ENCODE measurements around the gene TUBA4A. TPM values are rescaled to one million over a fixed set of nuclear protein-coding genes. Genes with fewer than 3 reads are reported as not detected.

The TUBA4A gene
- total RNA-seq, 2 donors from 2014 or later, result 43.5 to 51.2 TPM

DNA sequence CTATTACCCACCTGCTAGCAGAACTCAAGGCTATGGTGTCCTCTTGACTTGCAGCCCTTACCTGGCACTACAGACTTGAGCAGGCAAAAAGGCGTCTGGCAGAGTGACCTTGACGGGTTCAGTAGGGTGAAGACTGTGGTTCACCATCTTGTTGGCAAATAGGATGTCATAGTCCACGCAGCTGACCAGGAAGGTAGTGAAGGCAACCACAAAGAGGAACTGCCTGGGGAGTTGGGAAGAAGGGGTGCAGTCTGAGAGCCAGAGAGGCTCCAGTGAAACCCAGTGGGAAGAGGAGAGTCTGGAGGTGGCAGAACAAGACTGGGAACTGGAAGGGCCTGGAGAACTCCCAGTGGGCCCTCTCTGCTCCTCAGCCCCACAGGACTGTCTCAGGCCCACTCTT, 28.4 kb downstream of the TUBA4A start:
- TF ChIP-seq POLR2A (IDR thresholded peaks at IDR 0.05), result no peak
- no peak for TF ChIP-seq POLR2AphosphoS5 (IDR thresholded peaks at IDR 0.05)
- TF ChIP-seq, protein P1, sequence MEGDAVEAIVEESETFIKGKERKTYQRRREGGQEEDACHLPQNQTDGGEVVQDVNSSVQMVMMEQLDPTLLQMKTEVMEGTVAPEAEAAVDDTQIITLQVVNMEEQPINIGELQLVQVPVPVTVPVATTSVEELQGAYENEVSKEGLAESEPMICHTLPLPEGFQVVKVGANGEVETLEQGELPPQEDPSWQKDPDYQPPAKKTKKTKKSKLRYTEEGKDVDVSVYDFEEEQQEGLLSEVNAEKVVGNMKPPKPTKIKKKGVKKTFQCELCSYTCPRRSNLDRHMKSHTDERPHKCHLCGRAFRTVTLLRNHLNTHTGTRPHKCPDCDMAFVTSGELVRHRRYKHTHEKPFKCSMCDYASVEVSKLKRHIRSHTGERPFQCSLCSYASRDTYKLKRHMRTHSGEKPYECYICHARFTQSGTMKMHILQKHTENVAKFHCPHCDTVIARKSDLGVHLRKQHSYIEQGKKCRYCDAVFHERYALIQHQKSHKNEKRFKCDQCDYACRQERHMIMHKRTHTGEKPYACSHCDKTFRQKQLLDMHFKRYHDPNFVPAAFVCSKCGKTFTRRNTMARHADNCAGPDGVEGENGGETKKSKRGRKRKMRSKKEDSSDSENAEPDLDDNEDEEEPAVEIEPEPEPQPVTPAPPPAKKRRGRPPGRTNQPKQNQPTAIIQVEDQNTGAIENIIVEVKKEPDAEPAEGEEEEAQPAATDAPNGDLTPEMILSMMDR (IDR thresholded peaks at IDR 0.05), result no peak
- intact Hi-C loops (cut with DNase I), result no loop called here
- Histone ChIP-seq H3K36me3 (peaks cover 26 to 32% of the 10 kb centered on the region in 2 donors), H3K9me3 (no peaks in the 10 kb centered on the region), H3K4me3 (no peak overlapping the region), H3K4me1 (replicated peaks) (peaks cover 3% of the 10 kb centered on the region), H3K27me3 (replicated peaks; ENCODE audit: insufficient read depth) (no peaks in the 10 kb centered on the region), H3K27ac (no peak overlapping the region)
- DNase-seq (ENCODE audit: low spot score), result no peak
- 93% methylated on average over 3 of the region's 3 CpGs for WGBS

DNA sequence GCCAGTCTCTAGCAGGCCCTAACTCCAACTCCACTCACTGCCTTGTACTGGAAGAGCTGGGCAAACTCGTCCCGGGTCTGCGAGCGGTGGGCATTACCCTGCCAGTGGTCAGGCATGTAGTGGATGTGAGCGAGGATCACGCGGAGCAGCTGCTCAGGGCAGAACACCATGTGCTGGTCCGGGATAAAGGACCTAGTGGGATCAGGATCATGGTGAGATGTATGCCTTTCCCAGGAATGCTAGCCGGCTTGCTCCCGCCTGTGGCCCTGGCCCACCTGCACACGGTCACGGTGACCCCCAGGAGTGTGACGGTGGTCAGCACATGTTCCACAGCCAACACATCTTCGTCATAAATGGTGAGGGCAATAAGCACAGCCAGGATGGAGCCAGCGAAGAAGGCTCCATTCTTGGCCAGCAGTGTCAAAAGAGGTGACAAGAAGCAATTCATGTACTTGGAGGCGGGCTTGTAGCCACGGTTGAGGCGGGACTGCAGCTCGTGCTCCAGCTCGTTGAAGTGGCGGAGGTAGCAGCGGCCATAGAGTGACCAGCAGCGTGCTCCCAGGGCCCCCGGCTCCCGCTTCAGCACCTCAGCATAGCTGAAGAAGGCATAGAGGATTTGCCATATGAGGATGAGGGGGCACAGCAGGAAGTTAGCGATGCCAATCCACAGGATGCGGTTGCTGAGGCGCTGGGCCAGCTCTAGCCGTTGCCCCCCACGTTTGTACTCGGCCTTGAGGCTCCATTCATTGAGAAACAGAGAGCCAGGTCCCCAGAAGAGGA, 29.7 kb downstream of the TUBA4A start:
- H3K36me3 ChIP-seq, result peaks cover 26 to 32% of the 10 kb centered on the region in 2 donors
- no peak for DNase-seq (ENCODE audit: low spot score)
- H3K4me1 ChIP-seq (replicated peaks), result peaks cover 11% of the 10 kb centered on the region
- intact Hi-C loops (cut with DNase I), result no loop called here
- TF ChIP-seq POLR2AphosphoS5 (IDR thresholded peaks at IDR 0.05) (no peak), POLR2A (IDR thresholded peaks at IDR 0.05) (no peak)
- TF ChIP-seq, protein P1 (IDR thresholded peaks at IDR 0.05), result no peak
- H3K27me3 ChIP-seq (replicated peaks; ENCODE audit: insufficient read depth), result no peaks in the 10 kb centered on the region
- 90% methylated on average over 31 of the region's 31 CpGs for WGBS
- no peak overlapping the region for H3K4me3 ChIP-seq
- H3K9me3 ChIP-seq, result no peaks in the 10 kb centered on the region
- no peak overlapping the region for H3K27ac ChIP-seq

DNA sequence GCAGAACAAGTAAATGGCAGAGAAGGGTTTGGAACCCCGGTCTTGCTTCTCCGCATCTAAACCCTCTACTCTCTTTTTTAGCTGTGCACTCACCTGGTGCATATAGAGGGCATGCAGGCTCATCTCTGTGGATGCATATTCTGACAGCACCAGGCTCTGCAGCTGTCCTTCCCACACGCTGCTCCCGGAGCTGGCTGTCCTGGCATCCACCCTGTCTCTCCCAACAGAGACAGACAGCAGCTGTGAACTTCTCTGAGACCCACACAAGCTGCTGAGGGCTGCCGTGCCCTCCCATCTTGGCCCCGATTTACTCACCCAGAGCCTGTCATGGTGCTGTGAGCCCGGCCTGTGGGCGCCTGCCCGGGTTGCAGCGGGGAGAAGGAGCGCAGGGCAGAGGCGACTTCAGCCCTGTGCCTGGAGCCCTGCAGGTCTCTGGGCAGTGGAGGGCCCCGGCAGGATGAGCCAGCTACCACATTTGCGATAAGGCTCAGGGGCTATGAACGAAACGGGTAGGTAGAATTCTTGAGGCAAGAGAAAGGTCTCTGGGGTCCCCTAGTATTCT, 31.7 kb downstream of the TUBA4A start:
- TF ChIP-seq, protein P1 (IDR thresholded peaks at IDR 0.05), result no peak
- TF ChIP-seq POLR2AphosphoS5 (IDR thresholded peaks at IDR 0.05) (no peak), POLR2A (IDR thresholded peaks at IDR 0.05) (no peak)
- no peak for DNase-seq (ENCODE audit: low spot score)
- H3K27ac ChIP-seq, result no peak overlapping the region
- 93% methylated on average over 16 of the region's 16 CpGs for WGBS
- intact Hi-C loops (cut with DNase I), result no loop called here
- H3K36me3 ChIP-seq, result peaks cover 26 to 32% of the 10 kb centered on the region in 2 donors
- H3K4me1 ChIP-seq (replicated peaks), result peaks cover 19% of the 10 kb centered on the region
- no peaks in the 10 kb centered on the region for H3K9me3 ChIP-seq
- H3K27me3 ChIP-seq (replicated peaks; ENCODE audit: insufficient read depth), result no peaks in the 10 kb centered on the region
- H3K4me3 ChIP-seq, result no peak overlapping the region

DNA sequence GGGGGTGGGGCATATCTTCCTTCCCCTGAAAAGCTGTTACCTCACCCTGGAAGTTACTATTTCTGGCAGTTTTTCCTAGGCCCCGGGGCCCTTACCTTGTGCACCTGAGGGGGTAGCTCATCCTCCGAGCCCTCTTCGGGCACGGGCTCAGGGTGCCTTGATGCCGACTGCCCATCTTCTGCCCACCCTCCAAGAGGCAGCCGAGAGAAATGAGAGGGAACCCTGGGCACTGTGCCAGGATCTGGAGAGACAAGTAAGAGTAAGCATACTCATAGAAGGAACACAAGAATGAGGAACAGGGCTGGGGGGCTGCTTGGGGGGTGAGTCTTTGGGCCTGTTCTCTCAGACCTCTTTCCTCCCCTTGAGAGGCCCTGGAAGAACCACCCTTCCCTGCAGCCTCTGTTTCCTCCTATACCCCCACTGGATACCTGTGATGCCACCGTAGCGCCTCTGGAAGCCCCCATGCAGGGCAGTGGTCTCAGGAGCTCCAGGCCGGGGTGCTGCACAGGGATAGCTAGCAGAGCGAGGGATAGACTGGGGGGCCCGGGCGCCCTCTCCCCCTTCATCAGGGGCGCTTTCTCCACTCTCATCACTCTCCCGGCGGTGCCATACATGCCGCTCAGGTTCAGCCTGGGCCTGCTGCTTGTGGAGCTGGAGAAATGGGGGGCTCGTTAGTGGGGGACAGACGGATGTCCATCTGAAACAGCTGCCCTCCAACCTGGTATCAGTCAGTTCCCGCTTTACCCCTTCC, 32.9 kb downstream of the TUBA4A start:
- no peak for DNase-seq (ENCODE audit: low spot score)
- peaks cover 26 to 32% of the 10 kb centered on the region in 2 donors for H3K36me3 ChIP-seq
- no peaks in the 10 kb centered on the region for H3K27me3 ChIP-seq (replicated peaks; ENCODE audit: insufficient read depth)
- H3K4me3 ChIP-seq, result no peak overlapping the region
- intact Hi-C loops (cut with DNase I), result no loop called here
- H3K27ac ChIP-seq, result no peak overlapping the region
- no peaks in the 10 kb centered on the region for H3K9me3 ChIP-seq
- TF ChIP-seq, protein P1 (IDR thresholded peaks at IDR 0.05), result no peak
- no peak for TF ChIP-seq POLR2AphosphoS5 (IDR thresholded peaks at IDR 0.05)
- no peak for TF ChIP-seq POLR2A (IDR thresholded peaks at IDR 0.05)
- WGBS, result 87% methylated on average over 19 of the region's 19 CpGs
- H3K4me1 ChIP-seq (replicated peaks), result peaks cover 22% of the 10 kb centered on the region
